ENCODE measurements around the gene PKNOX2.

The PKNOX2 gene

DNA sequence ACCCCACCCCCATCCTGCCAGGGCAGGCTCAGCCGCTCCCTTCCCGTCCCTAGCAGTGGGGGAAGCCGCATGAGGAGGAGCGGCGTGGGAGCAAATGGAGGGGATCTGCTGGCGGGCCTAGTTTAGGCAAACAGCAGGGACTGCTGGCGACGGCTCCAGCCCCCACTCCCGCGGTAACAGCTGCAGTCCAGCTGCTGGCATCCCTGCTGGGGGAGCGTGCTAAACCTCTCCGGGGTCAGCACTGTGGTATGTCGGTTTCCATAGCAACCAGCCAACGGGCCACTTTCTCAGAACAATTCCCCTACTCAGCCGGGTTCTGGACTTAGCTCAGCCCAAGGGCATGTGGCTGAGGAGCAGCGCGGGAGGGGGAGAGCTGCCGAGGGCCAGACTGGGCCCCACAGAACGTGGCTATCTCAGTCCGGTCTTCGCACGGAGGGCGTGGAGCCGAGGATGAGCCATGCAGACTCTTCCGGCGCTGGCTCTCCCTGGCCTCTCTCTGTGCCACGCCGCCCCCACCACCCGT is 98.8 kb downstream of the PKNOX2 start:
- TF ChIP-seq, protein P1, sequence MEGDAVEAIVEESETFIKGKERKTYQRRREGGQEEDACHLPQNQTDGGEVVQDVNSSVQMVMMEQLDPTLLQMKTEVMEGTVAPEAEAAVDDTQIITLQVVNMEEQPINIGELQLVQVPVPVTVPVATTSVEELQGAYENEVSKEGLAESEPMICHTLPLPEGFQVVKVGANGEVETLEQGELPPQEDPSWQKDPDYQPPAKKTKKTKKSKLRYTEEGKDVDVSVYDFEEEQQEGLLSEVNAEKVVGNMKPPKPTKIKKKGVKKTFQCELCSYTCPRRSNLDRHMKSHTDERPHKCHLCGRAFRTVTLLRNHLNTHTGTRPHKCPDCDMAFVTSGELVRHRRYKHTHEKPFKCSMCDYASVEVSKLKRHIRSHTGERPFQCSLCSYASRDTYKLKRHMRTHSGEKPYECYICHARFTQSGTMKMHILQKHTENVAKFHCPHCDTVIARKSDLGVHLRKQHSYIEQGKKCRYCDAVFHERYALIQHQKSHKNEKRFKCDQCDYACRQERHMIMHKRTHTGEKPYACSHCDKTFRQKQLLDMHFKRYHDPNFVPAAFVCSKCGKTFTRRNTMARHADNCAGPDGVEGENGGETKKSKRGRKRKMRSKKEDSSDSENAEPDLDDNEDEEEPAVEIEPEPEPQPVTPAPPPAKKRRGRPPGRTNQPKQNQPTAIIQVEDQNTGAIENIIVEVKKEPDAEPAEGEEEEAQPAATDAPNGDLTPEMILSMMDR (IDR thresholded peaks at IDR 0.05; ENCODE audit: control insufficient read depth, extremely low read depth, insufficient read depth): no peak
- no peak overlapping the region for H3K4me3 ChIP-seq (ENCODE audit: low read depth, low read length)
- DNase-seq (ENCODE audit: low read depth): no peak

DNA sequence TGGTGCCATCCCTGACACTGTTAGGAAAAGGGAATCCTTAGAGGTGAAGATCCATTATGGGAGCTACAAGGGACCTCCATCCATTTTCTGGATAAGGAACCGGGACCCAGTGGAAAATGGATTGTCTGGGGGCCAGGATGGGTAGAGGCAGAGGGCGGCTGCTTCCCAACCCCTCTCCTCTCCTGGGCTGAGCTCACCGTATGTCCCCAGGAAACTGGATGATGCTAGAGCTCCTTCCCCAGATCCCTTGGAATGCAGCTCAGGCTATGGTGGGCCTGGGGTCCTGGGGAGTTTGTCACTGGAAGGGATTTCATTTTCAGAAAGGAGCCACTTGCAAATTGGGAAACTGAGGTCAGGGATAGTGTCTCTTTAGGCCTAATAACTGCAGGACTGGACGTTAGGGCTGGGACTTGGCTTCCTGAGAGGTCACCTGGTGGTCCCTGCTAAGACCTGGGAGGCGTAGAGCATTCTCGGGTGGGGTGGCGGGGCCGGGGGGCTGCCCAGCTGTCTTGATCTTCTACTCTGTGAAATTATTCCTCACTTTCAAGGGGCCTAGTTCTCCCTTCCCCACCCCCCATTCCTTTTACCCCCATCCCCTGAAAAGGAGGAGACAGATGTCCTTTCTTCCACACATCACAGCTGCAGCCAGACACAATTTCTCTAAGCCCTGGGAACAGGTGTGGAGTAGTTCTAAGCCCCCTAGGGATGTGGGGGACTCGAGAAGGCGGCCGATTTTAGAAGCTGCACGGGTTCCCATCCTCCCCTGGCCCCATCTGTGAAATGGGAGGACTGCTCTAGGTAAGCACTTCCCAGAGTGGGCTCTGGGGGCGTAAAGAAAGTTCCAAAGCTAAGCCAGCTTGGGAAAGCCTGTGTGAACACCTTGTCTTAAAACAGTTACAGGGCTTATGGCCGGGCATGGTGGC is 99.8 kb downstream of the PKNOX2 start:
- H3K4me3 ChIP-seq (ENCODE audit: low read depth, low read length): no peak overlapping the region
- TF ChIP-seq, protein P1 (IDR thresholded peaks at IDR 0.05; ENCODE audit: control insufficient read depth, extremely low read depth, insufficient read depth): no peak
- DNase-seq (ENCODE audit: low read depth): no peak

DNA sequence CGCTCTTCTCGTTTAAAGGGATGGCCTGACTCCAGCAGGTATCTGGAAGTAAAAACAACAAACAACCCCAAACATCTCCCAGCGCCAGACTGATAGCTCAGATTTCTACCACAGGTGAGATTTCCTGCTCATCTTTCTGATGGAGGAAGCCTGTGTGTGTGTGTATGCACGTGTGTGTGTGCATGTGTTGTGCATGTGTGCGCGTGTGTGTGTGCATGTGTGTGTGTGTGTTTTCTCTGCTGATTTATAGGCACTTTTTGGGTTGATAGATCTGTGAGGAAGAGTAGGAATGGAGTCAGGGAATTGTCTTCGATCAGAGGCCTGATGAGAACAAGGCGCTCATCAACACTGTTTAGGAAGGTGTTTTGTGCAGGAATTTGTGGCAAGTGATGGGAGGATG is 103.0 kb downstream of the PKNOX2 start:
- DNase-seq (ENCODE audit: low read depth): no peak
- TF ChIP-seq, protein P1 (IDR thresholded peaks at IDR 0.05; ENCODE audit: control insufficient read depth, extremely low read depth, insufficient read depth): no peak
- H3K4me3 ChIP-seq (ENCODE audit: low read depth, low read length): no peak overlapping the region

DNA sequence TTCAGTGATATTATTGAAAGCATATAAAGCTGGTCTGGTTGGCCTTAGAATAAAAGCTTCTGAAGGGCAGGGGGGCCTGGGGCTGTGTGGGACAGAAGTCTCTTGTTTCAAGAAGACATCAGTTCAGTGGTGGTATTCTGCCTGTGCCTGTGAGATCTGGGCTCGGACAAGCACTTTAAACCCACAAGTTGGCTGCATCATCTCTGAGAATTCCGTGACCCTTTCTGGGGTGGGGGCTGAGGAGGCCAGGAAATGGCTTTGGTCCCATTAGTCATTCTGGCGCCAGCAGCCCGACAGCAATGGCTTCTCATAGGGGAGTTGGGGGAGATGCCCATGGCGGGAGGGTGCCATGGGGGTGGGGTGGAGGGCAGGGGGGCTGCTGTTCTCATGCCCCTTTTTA is 104.1 kb downstream of the PKNOX2 start:
- H3K4me3 ChIP-seq (ENCODE audit: low read depth, low read length): no peak overlapping the region
- DNase-seq (ENCODE audit: low read depth): no peak
- TF ChIP-seq, protein P1 (IDR thresholded peaks at IDR 0.05; ENCODE audit: control insufficient read depth, extremely low read depth, insufficient read depth): no peak

DNA sequence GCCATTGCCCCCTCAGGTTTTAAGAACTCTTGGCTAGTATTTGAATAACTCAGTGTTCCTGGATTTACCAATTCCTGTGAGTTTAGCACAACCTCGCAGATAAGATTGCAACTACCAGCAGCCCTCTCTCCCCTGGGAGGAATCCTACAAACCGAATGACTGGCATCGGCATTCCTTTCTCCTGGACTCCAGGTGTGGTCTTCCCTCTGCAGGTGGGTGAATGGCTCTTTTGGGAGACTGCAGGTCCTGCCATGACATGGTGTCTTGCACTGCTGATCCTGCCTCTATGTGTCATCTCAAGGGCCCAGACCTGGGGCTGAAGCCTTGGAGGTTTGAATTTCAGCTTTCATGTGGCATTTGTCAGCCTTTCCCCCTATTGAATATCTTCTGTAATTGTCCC is 105.6 kb downstream of the PKNOX2 start:
- no peak for DNase-seq (ENCODE audit: low read depth)
- no peak overlapping the region for H3K4me3 ChIP-seq (ENCODE audit: low read depth, low read length)
- TF ChIP-seq, protein P1 (IDR thresholded peaks at IDR 0.05; ENCODE audit: control insufficient read depth, extremely low read depth, insufficient read depth): no peak

DNA sequence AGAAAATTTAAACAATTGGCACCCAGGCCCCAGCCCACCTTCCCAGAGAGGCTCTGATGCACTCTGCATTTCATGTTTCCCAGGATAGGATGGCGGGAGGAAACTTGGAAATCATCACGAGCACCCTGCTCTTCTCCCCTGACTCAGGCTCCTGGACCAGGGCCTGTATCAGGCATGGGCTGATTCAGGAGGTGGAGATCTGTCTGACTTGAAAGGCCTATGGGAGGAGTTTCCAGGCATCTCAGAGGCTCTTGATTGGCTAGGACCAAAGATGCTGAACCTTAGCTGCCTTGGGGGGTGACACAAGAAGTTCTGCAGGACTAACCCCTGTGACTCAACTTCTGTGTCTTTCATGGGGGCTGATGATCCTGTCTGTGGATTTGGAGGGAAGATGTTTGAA is 106.2 kb downstream of the PKNOX2 start:
- TF ChIP-seq, protein P1 (IDR thresholded peaks at IDR 0.05; ENCODE audit: control insufficient read depth, extremely low read depth, insufficient read depth): no peak
- H3K4me3 ChIP-seq (ENCODE audit: low read depth, low read length): no peak overlapping the region
- no peak for DNase-seq (ENCODE audit: low read depth)
